HUDEP-2 (cell line): ENCODE data around the gene BAHCC1.

Experiments
- DNase-seq, 76 experiments: peaks; one replicate each; lab custom pipeline; 2025; ENCODE audit not compliant: unreplicated experiment in 76 of 76; lab: John Stamatoyannopoulos, UW

The BAHCC1 gene

DNA sequence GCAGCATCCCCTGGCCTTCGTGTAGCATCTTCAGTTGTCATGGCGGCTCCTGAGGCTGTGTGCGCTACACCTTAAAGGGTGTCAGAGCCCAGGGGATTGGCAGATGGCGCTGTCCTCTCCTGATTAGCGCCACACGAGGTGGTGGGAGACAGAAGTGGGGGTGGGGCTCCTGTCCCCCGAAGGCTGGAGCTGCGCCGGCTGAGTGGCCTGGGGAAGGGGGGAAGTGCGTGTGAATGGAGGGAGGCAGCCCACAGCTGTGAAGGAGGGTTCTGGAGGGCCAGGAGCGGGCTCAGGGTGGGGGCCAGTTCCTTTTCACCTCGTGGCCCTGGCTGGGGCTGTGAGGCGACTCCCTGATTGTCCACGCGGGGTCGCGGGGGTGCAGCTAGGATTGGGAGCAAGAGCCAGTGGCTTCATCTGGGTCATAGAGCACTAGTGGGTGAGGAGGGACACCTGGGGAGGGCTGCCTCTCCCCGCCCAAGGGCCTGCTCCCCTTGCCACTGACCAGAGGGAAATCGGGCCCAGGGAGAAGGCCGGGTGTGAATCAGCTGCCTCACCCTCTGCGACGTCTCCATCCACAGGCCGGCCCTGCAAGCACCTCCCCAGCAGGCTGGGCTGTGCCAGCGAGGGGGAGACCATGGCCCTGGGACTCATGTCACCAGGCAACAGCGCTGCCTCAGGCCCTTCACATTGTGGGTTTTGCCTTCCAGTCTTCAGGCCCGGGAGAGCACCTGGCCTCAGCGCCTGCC, 14.1 kb downstream of the BAHCC1 start:
- DNase-seq: peak in 3 of 76 experiments; percentile 5 to 29 (median 8)

GRCh38 chr17:81410852-81411251, 15.6 kb downstream of the BAHCC1 start:
- no peak for DNase-seq

DNA sequence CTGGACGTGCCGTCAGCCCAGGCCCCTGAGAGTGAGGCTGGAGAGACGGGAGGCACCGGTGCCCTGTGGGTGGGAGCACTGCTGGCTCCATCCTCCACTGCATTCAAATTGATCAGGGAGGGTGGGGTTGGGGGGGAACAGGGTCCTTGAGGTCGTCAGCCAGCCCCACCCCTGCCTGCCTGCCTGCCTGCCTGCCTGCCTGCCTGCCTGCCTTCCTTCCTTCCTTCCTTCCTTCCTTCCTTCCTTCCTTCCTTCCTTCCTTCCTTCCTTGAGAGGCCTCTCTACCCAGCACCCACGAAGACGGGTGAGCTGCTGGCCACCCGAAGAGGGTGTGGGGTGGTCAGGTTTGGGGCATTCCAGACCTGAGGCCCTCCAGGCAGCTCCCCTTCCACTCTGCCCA, 16.0 kb downstream of the BAHCC1 start:
- DNase-seq: no peak

DNA sequence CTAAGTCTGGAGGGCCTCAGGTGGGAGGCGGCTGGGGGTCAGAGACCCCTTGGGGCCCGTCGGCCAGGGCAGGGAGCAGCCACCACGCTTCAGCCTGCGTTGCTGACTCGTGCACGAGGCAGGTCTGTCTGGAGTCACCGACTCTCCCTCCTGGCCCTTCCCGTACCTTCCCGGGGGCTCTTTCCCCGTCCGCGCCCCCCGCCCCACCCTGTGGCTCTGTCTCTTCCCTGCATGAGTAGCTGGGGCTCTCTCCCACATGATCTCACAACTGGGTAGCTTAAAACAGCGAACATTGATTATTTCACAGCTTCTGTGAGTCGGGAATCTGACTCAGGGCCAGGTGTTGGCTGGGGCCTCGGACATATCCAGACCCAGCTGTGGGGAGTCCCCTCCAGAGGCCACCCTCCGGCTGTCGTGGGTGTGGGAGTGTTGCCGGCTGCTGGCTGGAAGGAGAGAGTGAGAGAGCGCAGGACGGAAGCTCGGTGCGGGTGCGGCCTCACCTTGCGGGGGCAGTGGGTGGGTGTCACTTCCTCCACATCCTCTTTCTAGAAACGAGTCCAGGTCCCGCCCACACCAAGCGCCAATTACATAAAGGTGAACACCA, 17.3 kb downstream of the BAHCC1 start:
- peak in 4 of 76 experiments; percentile 12 to 18 (median 14) for DNase-seq

- no peak for DNase-seq
Measured at GRCh38 chr17:81413497-81414135, 18.4 kb downstream of the BAHCC1 start.

DNA sequence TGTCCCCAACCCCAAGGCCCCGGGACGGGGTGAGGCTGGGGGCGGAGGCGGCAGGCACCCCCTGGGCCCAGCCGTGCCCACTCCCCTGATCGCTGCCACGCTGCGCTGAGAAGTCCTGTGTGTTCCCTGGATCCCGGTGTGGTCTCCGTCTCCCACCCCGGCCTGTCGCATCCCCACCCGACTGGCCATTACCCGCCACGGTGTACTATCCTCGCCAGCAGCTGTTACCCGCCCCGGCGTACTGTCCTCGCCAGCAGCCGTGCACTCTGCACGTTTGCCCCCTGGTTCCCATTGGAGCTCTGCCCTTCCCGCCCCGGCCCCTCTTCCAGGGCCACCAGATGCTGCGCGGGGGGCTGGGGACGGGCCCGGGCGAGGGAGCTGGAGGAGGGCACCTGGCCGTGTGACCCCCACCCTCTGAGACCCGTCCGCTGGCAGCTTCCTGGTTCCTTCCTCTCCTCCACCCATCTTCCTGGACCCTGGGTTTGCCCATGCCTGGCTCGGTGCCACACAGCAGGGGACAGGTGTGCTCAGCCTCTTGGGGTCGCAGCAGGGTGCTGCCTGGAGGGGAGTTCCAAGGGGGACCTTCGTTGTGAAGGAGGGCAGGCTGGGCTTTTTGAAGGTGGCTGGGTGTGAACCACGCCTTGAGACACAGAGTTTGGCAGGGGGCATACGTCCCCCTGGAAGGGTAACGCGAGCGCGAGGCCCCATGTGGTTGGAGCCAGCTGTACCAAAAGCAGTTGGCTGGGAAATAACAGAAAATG, 19.7 kb downstream of the BAHCC1 start:
- DNase-seq: no peak

- DNase-seq: no peak
Measured at GRCh38 chr17:81415681-81416080, 20.4 kb downstream of the BAHCC1 start.

GRCh38 chr17:81416612-81417011, 21.4 kb downstream of the BAHCC1 start:
- no peak for DNase-seq

- no peak for DNase-seq
Measured at GRCh38 chr17:81417049-81417878, 22.0 kb downstream of the BAHCC1 start.

DNA sequence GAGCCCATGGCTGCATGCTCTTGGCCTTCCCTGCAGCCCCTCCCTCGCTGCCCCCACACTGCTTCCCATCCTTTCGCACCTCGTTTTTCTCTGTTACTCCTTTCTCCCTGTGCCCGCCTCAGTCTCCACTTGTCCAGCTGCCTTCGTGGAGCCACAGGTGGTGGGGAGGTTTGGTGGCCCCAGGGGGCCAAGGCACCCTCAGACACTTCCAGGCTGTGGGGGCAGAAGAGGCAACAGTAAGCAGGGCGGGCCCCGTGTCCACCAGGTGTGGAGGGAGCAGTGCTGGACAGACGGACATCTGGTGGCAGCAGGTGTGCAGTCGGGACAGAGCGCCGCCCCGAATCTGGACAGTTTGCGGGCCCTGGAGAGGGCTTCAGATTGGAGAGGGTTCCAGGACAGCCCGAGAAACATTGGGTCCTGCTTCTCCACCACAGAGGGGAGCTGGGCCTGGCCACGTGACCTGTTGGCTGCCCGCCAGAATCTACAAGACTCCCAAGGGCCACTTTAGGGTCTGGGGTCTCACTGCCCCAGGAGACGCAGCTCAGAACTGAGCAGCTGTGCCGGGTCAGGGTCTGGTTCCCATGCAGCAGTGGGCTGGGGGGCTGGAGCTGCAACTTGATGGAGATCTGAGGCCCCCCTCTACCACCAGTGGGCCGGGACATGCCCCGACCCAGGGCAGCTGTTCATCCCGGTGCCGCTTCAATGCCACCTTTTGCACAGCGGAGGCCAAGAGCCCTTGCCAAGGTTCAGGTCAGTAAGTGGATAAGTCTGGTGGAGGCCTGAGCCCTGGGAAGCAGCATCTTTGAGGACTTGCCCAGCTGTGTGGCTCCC, 22.8 kb downstream of the BAHCC1 start:
- no peak for DNase-seq

DNA sequence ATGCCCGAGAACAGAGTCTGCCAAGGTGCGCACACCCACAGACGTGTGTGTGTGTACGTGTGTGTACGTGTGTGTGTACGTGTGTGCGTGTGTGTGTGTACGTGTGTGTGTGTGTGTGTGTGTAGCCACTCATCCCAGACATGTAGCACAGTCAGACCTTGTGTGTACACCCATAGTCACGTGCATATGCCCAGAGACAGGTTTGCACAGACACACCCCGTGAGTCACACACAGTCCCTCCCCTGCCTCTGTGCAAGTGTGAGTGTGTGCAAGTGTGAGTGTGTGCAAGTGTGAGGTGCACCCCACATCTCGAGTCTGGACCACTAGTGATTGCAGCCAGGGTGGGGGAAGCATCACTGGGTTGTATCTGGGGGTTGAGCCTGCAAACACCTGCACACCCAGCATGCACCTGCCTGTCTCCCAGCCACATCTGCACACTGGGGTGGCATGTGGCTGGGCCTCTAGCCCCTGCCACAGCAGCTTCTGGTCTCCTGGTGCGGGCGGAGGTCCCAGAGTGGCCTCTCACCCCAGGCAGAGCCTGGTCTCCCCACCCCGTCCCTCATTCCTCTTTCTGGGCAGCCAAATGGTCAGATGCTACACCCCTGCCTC, 23.6 kb downstream of the BAHCC1 start:
- no peak for DNase-seq

- DNase-seq: no peak
Measured at GRCh38 chr17:81419319-81419885, 24.1 kb downstream of the BAHCC1 start.

DNA sequence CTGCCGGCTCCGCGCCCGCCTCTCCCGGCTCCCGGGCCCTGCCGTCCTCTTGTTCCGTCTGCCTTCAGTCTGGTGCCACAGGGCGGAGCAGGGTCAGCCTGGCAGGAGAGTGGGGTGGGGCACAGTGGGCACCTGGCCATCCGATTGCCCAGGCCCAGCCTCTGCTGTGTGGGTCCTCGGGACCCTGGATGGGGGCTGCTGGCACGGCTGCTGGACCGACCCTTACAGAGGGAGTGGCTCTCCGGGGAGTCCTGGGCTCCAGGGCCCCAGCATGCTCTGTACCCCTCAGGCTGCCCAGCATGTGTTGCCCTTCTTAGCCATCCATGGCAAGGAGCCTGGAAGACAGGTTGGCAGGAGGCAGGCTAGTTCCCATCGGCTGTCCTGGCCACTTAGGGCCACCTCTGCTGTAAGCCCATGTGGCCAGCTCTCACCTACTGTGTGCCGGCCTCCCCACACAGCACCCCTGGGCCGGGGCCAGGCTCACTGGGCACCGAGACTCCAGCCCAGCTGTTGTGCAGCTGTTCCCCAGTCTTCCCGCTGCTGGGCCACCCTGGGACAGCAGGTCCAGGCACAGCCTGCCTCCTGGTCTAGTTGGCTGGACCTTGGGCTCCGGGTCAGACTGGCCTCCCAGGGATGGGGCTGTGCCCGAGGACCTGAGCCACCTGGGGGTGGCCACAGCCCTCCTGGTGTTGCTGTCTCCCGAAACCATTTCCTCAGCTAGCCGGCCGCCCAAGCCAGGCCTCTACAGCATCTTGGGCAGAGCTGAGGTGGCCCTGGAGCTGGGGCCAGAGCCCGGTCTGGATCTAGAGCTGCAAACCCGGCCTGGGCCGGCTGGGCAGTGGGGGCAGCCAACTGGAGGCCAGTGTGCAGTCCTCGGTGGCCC, 24.9 kb downstream of the BAHCC1 start:
- no peak for DNase-seq

DNA sequence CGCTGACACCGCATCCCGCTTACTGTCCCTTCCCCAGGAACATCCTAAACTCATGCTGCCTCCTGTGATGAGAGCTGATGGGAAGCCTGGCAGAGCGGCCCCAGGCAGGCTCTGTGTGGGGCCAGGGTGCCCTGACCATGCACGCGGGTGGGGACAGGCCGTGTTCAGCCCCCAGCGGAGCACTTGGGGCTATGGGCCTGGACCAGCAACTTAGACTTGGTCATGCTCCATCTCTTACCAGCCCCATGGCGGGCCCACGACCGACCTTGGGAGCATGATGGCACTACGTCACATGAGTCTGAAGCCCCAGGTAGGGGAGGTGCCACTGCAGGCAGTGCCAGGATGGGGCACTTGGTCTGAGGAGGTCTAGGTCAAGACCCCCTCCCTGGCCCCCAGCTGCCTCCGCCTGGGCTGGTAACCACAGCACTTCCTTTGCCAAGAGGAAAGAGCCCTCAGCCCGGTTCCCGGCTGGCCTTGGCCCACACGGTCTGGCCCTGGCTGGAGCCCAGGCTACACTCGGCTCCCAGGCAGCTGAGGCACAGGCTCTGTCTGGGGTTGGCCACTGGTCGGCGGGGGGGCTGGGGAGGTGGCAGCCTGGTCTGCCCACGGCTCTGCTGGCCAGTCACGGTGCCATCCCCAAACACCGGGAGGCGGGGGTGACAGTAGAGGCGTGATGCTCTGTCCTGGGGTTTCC, 25.7 kb downstream of the BAHCC1 start:
- no peak for DNase-seq

DNA sequence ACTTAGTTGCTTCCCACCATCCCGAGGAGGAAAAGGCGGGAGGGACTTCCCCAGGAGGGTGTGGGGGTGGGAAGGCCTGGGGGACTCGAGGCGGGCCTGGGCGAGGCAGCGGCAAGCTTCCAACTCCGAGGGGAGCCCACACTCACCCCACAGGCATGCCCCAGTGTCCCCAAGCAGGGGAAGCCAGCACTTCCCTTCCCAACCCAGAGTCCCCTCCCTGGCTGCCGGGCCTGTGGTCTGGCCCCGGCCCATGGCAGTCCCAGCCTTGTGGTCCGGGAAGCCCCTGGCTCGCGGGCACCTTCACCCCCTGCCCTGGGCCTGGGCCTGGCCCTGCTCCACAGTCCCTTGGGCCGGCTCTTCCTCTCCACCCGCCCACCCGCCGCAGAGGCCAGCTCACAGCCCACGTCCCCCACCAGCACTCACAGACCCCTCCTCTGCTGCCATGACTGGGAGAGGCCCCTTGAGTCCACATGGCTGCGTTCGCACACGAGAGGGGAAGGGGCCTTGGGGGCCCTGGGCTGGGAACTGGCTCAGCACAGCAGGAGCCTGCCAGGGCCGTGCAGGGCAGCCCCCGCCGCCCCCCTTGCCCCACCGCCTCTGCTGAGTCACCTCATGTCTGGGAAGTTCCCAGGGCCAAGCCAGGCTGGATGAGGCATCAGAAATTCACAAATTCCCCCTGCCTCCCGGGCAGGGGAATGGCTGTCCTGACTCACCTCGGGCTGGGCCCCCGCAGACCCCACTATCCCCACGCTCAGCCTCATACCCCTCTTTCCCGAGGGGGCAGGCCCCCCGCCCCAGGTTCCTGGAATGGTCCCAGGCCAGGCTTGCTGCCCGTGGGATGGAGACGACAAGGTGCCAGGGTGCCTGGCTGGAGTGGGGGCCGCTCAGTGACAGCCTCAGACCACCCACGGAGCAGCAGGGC, 27.8 kb downstream of the BAHCC1 start:
- DNase-seq: no peak

GRCh38 chr17:81423698-81424071, 28.4 kb downstream of the BAHCC1 start:
- DNase-seq: no peak
